HUDEP-2 (cell line): ENCODE data around the gene NPTN.

ENCODE experiments used
- DNase-seq, 76 experiments: peaks; one replicate each; lab custom pipeline; 2025; ENCODE audit not compliant: unreplicated experiment in 76 of 76; lab: John Stamatoyannopoulos, UW

NPTN gene

GRCh38 chr15:73633111-73633990, at the start of gene NPTN:
NPTN (minus strand) TSS chr15:73633389; CDS start chr15:73633215, 174 bp downstream.
- peak; percentile 55 to 97 (median 94) for DNase-seq

- no peak for DNase-seq
Measured at GRCh38 chr15:73682600-73683090, 49.5 kb upstream of the NPTN start.

- no peak for DNase-seq
Measured at GRCh38 chr15:73681856-73682599, 48.8 kb upstream of the NPTN start.

GRCh38 chr15:73681063-73681462, 47.9 kb upstream of the NPTN start:
- DNase-seq, result no peak

- no peak for DNase-seq
Measured at GRCh38 chr15:73680549-73680948, 47.4 kb upstream of the NPTN start.

- DNase-seq, result no peak
Measured at GRCh38 chr15:73679964-73680363, 46.8 kb upstream of the NPTN start.

GRCh38 chr15:73679180-73679579, 46.0 kb upstream of the NPTN start:
- no peak for DNase-seq

GRCh38 chr15:73678498-73678897, 45.3 kb upstream of the NPTN start:
- DNase-seq, result no peak

GRCh38 chr15:73677733-73678132, 44.5 kb upstream of the NPTN start:
- no peak for DNase-seq

GRCh38 chr15:73677146-73677607, 44.0 kb upstream of the NPTN start:
- DNase-seq, result peak in 25 of 76 experiments; percentile 1 to 38 (median 13)

GRCh38 chr15:73674587-73674986, 41.4 kb upstream of the NPTN start:
- DNase-seq, result no peak

GRCh38 chr15:73660455-73660854, 27.3 kb upstream of the NPTN start:
- DNase-seq, result no peak

- no peak for DNase-seq
Measured at GRCh38 chr15:73658645-73659044, 25.5 kb upstream of the NPTN start.

- DNase-seq, result no peak
Measured at GRCh38 chr15:73655724-73656123, 22.5 kb upstream of the NPTN start.

GRCh38 chr15:73654659-73655058, 21.5 kb upstream of the NPTN start:
- no peak for DNase-seq

- no peak for DNase-seq
Measured at GRCh38 chr15:73650416-73651126, 17.4 kb upstream of the NPTN start.

- no peak for DNase-seq
Measured at GRCh38 chr15:73648014-73648295, 14.8 kb upstream of the NPTN start.

GRCh38 chr15:73647259-73648013, 14.2 kb upstream of the NPTN start:
- no peak for DNase-seq

GRCh38 chr15:73639464-73639863, 6.3 kb upstream of the NPTN start:
- DNase-seq, result peak in 4 of 76 experiments; percentile 8 to 30 (median 20)

- DNase-seq, result no peak
Measured at GRCh38 chr15:73637527-73637926, 4.3 kb upstream of the NPTN start.
